Stimulated activated CD4-positive, alpha-beta T cell treated with anti-CD3 and anti-CD28 coated beads, TNF-alpha, amount 100 ng/mL, for 48 hours (primary cell): ENCODE results near the gene RNF215.

Experiments used
- DNase-seq, 3 donors: peaks; one replicate each; pipeline ENCODE4 v3.0.0-alpha.2; 2020; ENCODE audit warnings: low read depth in 3 of 3

RNF215 gene

GRCh38 chr22:30386960-30387827 lies at the start of gene RNF215:
TSS of gene RNF215 (minus strand) at chr22:30387411. CDS start at chr22:30387313, 98 bp downstream.
- peak; percentile 52 to 75 (median 72) for DNase-seq

GRCh38 chr22:30436196-30436595 lies 49.0 kb upstream of the RNF215 start:
- no peak for DNase-seq

DNA sequence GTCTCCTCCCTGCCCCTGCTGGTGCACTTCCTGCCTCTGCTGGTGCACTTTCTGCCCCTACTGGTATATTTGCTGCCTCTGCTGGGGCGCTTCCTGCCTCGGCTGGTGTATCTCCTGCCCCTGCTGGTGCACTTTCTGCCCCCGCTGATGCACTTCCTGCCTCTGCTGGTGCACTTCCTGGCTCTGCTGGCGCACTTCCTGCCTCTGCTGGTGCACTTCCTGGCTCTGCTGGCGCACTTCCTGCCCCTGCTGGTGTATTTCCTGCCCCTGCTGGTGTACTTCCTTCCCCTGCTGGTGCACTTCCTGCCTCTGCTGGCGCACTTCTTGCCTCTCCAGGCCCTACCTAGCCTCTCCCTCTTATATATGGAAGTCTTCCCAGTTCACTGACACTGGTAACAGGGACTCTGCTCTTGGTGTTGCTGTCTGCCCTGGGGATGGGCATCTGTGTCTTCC lies 48.5 kb upstream of the RNF215 start:
- DNase-seq, result peak; percentile 47 to 66 (median 47)

- DNase-seq, result no peak
These were observed 47.6 kb upstream of the RNF215 start for GRCh38 chr22:30434843-30435242.

- no peak for DNase-seq
These were observed 46.6 kb upstream of the RNF215 start for GRCh38 chr22:30433773-30434172.

GRCh38 chr22:30433227-30433626 lies 46.0 kb upstream of the RNF215 start:
- no peak for DNase-seq

GRCh38 chr22:30432520-30432919 lies 45.3 kb upstream of the RNF215 start:
- DNase-seq, result no peak

DNA sequence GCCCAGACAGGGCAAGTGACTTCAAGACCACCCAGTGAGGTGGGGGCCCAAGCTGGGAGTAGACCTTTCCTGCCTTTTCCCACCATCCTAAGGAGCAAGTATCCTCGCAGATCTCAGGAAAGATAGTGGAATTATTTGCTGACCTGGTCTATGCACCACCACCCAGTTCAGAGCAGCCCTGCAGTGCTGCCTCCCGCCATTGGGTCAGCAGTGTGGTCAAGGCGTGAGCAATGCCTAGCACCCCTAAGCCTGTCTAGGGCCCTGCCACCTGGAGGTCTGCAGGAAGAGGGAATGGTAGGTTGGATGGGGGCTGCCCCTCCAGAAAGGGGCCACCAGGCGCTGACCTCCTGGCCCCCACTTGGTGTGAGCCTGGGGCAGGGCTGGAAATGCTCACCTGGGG lies 44.9 kb upstream of the RNF215 start:
- DNase-seq, result no peak

DNA sequence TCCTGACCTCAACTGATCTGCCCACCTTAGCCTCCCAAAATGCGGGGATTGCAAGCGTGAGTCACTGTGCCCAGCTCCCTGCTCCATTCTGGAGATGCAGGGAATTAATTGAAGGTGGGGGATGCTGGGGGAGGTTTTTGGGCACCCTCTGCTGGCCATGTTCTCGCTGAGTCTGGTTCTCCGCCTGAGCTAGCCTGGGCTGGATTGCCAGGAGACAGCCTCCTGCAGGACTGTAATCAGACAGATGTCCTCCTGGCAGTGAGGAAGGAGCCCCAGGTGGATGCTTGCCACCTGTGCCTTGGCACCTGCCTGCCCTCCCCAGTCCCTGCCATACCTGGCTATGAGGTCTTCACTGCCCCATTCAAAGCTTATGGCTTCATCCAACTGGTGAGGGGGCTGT lies 43.7 kb upstream of the RNF215 start:
- DNase-seq, result no peak

GRCh38 chr22:30429887-30430286 lies 42.7 kb upstream of the RNF215 start:
- no peak for DNase-seq

DNA sequence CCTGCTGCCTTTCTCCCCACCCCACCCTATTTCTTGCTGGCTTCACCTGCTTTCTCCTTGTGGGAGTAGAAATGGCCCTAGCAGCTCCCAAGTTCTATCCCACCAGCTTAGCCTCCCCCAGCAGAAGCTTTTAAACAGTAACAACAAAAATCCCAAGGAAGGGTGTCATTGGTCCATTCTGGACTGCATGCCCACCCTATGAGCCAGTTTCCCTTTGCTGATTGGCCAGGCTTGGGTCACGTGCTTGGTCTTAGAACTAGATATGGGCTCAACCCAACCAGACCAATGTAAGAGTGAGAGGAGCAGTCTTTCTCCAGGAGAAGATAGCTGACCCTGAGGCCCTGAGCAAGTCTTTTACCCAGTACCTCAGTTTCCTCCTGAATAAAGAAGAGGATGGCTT lies 40.7 kb upstream of the RNF215 start:
- no peak for DNase-seq

- peak; percentile 82 to 90 (median 83) for DNase-seq
These were observed 39.5 kb upstream of the RNF215 start for GRCh38 chr22:30426388-30427353.

DNA sequence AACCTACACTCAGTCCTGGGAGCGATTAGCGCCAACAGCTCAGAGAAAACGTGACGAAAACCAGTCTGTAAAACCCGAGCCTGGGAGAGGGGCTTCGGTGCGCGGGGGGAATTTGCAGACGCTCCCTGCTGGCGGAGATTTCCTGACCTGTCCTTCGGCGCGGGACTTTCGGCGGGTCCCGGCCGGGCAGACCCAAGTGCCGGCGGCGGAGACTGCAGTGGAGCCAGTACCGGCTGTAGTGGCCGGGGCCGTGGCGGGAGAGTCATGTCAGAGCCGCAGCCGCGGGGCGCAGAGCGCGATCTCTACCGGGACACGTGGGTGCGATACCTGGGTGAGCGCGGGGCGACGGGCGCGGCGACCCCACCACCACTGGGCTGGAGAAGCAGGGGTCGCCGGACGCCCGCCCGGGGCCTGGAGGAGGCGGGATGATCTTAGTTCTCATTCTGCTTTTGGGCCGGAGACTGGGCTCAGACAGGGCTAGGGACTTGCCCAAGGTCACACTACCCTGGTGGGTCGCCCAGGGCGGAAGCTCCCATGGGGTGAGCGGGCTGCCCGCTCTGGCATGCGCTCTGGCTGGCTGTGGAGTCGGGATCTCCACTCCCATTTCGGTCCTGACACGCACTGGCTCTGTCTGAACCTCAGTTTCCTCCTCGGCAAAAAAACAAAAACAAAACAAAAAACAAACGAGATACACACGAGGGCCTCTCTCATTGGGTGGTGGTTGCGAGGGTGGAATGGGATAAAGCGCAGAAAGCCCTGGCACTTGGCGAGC lies 38.6 kb upstream of the RNF215 start, which contains the start of gene MTFP1:
TSS of gene MTFP1 (plus strand) at position 153 of the 772 bp plus-strand sequence. CDS start at position 265, 112 bp downstream.
- DNase-seq, result peak in 1 of 3 donors; percentile 36

GRCh38 chr22:30425327-30425615 lies 38.1 kb upstream of the RNF215 start:
- no peak for DNase-seq

DNA sequence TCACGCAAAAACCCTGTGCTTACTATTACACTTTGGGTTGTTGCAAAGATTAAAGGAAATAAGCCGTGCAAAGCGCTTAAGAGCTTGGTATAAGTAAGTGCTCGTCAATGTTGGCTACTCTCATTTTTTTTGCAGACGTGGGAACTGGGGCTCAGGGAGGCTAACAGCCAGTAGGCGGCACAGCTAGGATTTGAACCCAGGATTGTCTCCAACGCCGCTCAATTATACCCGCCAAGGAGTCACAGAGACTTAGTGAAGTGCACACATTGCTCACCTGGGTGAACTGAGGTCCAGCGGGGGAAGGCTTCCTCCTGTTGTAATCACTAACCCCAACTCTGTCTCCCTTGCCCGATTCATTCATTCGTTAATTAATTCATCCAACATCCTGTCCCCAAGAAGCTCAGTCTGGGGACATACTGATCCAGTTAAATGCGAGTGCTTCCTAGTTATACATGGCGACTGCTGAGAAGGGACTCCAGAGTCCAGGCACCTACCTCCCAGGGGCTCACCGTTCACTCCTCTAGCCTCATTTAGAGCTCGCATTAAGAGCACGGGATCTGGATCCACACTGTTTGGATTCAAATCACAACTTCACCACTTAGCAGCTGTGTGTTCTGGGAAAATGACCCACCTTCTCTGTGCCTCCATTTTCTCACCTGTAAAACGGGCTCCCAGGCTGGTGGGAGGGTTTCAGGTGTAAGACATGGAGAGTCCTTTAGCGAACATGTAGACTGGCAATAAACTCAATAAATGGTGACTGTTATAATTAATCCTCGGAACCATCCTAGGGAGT lies 37.5 kb upstream of the RNF215 start:
- DNase-seq, result peak in 1 of 3 donors; percentile 37

DNA sequence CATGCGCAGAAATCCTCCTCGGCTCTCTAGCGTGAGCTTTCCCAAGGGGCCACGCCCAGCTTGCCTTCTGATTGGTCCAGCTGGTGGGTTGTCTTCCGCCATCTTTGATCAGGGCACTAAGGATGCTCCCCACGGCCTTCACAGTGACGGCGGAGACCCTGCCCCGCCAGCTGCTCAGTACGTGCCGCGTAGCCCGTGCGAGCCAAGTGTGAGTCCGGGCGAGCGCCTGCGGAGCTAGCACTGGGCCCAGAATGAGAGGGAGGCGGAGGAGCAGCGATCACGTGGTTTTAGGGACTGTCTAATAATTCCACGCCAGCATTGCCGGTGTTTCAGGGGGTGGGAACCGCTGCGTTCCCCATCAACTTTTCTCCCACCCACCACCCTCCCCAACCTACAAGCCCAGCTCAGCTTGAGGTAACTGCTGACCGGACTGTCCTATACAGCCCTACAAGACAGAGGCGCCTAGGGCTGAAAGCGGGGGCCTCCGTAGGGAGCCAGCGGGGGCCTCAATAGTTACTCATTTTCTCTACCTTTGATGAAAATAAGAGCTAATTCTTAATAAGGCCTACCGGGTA lies 36.8 kb upstream of the RNF215 start:
- DNase-seq, result peak; percentile 94 to 98 (median 97)

- peak; percentile 44 to 63 (median 50) for DNase-seq
These were observed 36.2 kb upstream of the RNF215 start for GRCh38 chr22:30423301-30423958.

DNA sequence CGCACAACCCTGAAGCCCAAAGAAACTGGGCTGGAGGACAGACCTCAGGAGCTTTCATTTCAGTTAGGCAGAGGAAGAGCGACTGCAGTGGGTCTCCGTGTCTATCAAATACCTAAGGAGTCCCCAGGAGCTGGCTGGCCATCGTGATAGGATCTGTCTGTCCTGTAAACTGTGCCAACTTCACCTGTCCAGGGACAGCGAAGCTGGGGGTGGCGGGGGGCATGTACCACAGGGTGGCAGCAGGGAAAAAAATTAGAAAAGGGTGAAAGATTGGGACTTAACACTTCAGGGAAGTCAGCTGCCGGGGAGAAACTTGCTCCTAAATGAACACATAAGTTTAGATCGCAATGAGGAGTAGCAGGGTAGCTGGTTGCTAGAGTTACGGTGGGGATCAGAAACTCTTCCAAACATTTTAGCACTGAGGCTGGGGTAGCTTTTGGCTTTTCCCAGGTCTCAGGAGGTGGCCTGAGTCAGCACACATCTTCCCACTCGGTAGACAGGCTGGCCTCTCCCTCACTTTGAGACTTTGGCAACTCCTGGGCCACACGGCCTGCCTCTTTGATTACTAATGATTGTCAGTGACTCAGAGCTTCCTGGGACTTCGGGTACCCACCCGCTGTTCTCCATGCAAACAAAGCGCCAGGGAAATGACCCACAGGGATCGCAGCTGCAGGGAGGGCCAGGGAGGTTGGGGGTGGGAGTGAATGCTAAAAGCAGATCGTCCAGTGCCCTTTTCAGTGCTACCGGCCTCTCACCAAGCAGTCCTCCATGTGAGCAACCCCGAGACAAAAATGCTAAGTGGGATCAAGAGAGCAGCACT lies 35.5 kb upstream of the RNF215 start:
- peak in 2 of 3 donors; percentile 31 to 45 for DNase-seq
